Measurements from ENCODE around the gene ITIH4.

ITIH4 gene
- 1.4 to 2.5 (median 2.3) reads per million in 4 experiments for total RNA-seq

DNA sequence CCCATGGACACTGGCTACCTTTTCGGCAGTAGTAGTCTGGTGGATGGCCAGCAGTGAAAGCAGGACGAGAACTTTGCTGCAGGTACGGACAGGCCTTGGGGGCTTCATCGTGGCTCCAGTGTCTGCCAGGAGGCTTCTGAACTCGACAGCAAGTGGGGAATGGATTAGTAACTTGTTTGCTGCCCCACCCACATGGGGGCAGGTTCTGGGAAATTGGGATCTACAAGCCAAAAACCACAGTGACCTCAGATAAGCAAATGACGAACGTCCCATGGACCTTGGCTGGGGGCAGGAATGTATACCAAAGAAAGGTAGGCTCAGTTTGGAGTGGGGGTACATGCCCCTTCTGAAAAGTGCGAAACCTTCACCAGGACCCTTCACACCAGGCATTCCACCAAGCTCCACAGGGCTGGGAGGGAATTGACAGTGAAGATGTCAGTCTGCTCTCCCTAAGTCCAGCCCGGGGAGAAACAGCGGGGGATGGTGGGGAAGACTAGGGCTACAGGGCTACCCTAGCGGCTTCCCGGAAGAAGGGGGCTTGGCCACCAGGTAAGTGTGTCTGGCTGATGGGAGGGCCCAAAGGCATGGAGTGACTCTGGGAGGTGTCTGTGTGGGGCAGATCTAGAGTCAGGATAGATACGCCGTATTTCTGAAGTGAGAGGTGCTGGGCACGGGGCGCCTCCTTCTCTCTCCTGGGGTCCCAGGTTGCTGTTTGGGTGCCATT is at the start of gene ITIH4:
ITIH4 (minus strand) TSS at position 138 of the 724 bp plus-strand sequence; CDS start at position 108, 30 bp downstream.
- no peak for DNase-seq

GRCh38 chr3:52880047-52880446 is 49.6 kb upstream of the ITIH4 start:
- DNase-seq = no peak

DNA sequence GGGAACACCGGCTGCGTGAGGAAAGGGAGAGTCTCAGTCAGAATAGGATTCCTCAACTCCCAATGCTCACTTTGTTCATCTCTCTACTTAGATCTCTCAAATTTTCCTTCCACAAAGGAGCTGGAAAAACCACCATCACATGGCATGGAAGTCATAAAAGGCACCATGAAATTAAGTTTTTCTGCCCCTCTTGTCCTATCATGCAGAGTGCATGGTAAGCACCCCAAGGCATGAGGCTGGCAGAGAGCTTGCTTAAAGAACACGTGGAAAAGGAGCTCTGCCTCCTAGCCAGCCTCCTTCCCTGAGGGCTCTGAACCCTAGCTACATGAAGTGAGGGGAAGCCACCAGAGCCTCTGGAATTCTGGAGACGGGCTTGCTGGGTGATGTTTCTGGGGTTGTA is 49.1 kb upstream of the ITIH4 start:
- DNase-seq = no peak

GRCh38 chr3:52879090-52879489 is 48.6 kb upstream of the ITIH4 start:
- DNase-seq = no peak

GRCh38 chr3:52877085-52877484 is 46.6 kb upstream of the ITIH4 start:
- no peak for DNase-seq

DNA sequence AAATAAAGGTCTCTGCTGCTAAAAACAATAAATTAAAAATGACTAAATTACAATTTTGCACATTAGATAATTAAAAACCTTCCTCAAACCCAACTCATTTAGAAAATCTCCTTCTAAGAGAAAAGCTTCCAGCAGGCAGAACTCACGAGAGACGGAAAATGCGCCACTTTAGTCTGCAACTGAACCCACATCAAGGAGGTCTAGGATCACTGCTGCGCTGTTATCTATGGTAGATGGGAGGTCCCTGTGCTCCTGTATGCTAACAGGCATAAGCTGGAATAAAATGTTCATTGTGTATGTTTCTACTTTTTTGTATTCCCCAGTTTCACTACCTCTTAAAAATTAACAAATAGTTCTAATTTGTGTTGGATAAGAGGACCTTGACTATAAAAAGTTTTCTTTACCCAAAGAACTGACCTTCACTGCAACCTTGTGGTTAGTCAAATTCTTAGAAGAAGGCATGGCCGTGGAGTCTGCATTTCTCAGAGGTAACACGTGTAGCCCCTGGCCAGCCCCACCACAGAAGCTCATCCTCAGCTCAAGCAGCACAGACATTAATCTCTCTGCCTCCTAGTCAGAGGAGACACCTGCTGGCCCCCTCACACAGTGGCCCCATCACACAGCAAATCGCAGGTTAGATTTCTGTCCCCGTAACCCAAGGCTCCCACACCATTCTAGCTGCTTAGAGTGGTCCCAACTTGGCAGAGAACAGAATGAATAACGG is 44.6 kb upstream of the ITIH4 start:
- no peak for DNase-seq

GRCh38 chr3:52874160-52874701 is 43.8 kb upstream of the ITIH4 start:
- no peak for DNase-seq

GRCh38 chr3:52873433-52874159 is 43.1 kb upstream of the ITIH4 start:
- no peak for DNase-seq

DNA sequence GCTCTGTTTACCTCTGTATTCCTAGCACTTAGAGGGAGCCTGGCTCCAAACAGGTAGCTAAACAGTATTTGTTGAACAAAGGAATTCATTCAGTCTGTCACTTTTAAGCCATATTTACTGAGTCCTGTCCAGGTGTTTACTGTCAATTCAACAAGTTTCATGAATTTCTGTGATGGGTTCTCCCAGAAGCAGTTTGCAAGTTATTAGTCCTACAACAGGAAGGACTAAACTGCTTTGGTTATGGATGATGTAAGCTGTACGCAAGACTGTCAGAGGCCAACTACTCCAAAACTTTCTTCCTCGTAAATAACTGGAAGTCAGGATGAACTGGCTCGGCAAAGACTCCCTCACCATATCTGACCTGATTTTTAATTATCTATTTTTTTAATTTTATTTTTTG is 41.8 kb upstream of the ITIH4 start:
- DNase-seq = no peak

- DNase-seq = no peak
Measured at GRCh38 chr3:52871761-52872160, 41.3 kb upstream of the ITIH4 start.

DNA sequence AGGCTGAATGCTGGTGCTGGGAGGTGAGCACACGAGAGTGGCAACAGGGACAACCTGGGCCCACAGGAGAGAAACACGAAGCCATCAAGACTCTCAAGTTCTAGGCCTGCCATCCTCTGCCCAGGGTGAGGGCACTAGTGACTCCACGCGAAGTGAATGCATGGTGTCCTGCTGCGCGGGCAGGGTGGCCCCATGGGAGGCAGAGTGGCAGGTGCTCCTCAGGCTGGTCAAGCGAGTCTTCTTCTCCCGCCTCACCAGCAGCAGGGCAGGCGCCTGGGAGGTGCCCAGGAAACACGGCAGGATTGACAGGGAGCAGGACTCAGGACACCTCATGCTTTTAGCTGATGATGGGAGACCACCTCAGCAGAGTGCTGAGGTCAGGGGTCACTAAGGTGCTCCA is 40.0 kb upstream of the ITIH4 start:
- DNase-seq = no peak

DNA sequence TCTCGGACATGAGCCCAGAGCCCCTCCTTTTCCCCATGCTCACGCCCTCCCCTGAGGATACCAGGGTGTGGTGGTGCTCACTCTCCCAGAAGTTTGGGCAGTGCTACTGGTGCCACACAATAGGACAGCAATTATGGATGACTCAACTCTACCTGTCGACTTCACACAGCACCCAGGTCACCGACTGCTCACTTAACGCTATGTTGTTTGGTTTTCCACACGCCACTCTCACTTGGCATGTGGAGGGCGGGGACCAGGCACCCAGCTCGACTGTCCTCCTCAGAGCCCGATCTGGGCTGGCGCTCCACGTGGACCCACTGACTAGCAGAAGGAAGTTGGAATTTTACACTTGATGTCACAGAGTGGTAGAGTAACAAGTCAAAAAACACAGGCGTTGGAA is 36.0 kb upstream of the ITIH4 start:
- no peak for DNase-seq

- DNase-seq = no peak
Measured at GRCh38 chr3:52865994-52866393, 35.5 kb upstream of the ITIH4 start.

GRCh38 chr3:52860424-52860768 is 29.9 kb upstream of the ITIH4 start:
- DNase-seq = no peak

DNA sequence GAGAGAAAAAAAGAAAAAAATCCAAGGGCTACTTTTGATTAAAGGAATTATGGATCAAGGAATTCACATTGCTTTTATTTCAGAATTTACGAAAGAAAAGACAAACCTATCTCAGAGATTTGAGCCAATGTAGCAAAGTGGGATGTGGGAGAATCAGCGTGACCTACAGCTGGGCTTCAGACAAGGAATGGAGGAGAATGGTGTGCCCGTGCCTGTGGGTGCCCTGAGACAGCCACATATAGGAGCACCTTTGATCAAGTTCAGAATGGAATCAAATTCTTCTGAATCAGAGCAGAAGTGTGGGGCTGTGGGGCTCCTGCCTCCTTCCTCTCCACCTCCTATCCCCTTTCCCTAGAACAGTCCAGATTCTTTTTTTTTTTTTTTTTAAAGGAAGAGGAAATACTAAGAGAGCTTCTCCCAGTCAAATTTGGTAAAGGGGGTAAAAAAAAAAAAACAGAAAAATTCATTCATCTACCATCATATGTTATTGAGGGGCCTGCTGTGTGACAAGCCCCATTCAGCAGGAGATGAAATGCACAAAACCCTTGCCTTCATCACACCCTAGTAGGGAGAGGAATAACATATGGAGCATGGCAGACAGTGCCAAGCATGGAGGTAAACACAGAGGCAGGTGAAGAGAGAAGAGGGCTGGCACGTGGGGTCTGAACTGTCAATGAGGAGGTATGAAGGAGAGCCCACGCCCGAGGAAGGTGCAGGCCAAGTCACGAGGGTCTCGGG is 29.4 kb upstream of the ITIH4 start:
- no peak for DNase-seq

GRCh38 chr3:52857864-52858263 is 27.4 kb upstream of the ITIH4 start:
- no peak for DNase-seq

DNA sequence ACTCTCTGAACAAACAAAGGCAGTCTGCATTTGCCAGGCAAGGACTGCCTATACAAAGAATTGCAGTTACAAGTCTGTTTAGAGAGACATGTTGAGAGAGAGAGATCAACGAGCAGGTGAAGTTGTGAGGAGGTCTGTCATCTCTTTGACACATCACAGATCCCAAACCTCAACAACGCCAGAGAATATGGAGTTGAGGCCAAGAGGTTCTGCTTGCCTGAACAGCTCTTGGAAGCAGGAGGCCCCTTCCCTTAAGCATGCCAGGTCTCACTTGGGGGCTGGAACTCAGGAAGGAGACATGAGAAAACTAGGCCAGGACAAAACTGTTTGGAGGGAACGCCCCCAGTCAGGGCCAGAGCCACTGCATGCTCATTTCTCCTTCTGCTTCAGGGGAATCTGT is 26.7 kb upstream of the ITIH4 start:
- DNase-seq = no peak

DNA sequence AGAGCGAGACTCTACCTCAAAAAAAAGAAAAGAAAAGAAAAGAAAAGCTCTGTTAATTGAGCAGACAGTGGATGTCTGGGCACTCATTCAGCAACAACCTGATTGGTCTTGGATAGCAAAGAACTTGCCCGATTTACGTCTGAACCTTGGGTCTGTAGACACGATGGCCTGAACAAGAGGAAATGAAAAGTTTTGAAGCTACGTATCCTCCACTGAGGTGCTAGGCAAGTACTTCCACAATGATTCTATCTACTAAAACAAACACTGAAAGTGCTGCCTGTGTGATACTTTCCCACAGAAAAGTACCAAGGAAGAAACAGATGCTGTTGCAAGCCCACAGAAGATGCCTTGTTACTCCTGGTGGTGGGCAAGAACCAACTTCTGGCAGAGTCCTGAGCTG is 26.2 kb upstream of the ITIH4 start:
- DNase-seq = no peak

- no peak for DNase-seq
Measured at GRCh38 chr3:52854013-52854412, 23.5 kb upstream of the ITIH4 start.

DNA sequence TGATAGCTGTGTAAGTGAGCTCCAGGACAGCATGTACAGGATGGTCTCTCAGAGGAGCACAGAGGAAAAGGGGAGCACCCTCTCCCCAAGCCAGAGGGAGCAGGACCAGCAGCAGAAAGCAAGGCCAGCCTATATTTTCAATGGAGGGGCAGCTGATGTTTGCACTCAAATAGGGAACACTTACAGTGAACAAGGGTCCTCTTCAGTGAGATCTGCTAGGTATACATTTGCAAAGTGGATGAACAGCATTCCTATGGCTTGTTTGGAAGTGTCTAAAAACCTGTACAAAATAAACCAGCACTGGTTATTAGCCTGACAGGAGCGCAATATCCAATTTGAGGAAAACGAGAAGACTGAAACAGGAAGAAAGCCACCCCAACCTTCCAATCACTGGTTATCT is 21.9 kb upstream of the ITIH4 start:
- DNase-seq = no peak

DNA sequence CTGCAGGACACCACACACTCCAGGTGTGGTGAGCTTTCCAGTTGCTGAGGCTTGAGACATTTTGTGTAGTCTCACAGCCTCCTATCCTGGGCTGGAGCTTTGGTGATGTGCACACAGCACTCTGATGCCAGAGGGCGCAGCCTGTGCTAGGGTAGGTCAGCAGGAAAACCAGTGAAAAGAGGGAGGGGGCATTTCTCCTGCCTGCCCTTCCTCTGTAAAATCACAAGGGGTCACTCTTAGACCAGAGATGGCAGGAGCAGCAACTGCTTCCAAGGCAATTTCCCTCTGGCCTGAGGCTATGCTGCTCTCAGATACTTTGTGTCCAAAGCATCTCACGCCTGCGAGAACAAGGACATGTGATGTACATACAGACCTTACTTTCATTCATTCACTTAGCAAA is 20.9 kb upstream of the ITIH4 start:
- DNase-seq = no peak

GRCh38 chr3:52849656-52850055 is 19.2 kb upstream of the ITIH4 start:
- DNase-seq = no peak

DNA sequence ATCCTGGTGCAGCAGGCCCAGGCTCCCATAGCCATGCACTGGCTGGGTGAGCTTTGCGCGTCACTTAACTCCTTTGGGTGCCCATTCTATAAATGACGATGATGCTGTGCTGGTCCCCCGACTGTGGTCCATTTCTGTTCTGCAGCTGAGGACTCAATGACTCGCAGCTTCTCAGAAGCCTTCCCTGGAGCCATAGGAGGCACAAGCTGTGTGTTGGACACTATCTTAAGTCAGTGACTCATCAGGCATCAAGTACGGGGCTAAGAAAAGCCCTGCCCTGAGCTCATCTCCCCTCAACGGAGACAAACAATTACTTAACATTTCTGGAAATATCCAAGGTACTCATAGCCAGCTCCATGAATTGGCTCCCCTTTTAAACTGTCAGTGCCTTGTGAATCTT is 18.1 kb upstream of the ITIH4 start:
- no peak for DNase-seq

All from effector CD8-positive, alpha-beta T cell (primary cell).